Fibroblast of skin of left quadriceps (primary cell): ENCODE results near the gene MYO19.
"Not testable (repeated sequence)": the region's sequence is repeated elsewhere in the genome, so short reads cannot be mapped to it uniquely, and the experiment has no call there.

Experiments used
- DNase-seq, 2 experiments: peaks; one replicate each; pipeline ENCODE4 v3.0.0-alpha.2; 2013; ENCODE audit warnings: low read depth in 2 of 2

The MYO19 gene

GRCh38 chr17:36533935-36534839 is 481 bp downstream of the MYO19 start:
- peak in 1 of 2 experiments; percentile 4 for DNase-seq

GRCh38 chr17:36532435-36532975 is 2.2 kb downstream of the MYO19 start:
- DNase-seq = no peak

- DNase-seq = peak in 1 of 2 experiments; percentile 2
Observed at GRCh38 chr17:36529121-36529520, 5.5 kb downstream of the MYO19 start.

GRCh38 chr17:36527621-36528250 is 6.9 kb downstream of the MYO19 start:
- DNase-seq = no peak

DNA sequence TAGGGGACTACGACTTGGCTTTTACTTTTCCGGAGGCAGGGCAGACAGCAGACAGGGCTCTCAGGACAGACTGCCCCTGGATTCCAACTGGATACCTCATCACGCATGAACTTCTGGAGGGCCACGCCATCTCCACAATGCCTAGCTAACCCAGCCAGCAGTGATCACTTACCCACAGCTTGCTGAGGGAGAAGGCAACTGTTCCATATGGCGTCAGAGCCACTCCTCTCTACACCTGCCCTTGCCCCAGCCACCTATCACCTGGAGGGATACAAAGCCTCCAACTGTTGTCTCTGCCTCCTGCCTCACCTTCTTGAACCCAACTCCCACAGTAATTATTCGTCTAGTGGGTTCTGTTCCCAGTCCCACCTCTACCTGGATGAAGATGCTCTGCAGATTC is 8.8 kb downstream of the MYO19 start:
- no peak for DNase-seq

- no peak for DNase-seq
Observed at GRCh38 chr17:36525113-36525512, 9.6 kb downstream of the MYO19 start.

- DNase-seq = no peak
Observed at GRCh38 chr17:36524428-36524876, 10.2 kb downstream of the MYO19 start.

DNA sequence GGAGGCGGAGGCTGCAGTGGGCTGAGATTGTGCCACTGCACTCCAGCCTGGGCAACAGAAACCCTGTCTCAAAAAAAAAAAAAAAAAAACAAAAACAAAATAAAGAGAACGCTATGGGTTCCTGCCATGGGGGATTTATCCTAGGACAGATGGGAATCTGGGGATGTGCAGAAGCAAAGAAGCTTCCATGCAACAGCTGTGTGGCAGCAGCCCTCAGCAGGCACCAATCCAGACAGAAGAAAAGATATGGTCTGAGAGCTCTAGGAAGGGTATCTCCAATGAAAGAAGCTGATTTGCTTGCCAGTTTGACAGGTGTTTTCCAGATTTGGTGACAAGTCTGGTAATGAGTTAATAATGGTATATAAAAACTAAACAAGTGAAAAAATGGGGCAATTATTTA is 11.6 kb downstream of the MYO19 start:
- DNase-seq = no peak

DNA sequence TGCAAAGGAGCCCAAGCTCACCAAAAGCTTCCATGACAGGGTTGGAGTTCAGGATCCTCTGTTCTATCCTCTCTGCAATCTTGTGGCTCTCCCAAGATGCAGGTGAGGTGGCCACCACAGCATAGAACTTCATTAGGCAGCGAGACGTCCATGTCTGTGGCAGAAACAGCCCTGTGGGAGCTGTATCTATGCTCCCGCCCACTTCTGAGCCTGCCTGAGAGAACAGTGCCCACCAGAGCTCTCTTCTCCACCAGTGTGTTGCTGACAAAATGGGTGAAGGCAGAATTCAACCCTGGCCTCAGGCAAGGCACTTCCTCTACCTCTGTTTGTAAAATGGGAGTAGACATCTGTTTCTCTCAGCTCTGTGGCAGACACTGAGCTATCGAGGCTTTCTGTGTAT is 18.8 kb downstream of the MYO19 start:
- no peak for DNase-seq

GRCh38 chr17:36514856-36515255 is 19.8 kb downstream of the MYO19 start:
- DNase-seq = no peak

DNA sequence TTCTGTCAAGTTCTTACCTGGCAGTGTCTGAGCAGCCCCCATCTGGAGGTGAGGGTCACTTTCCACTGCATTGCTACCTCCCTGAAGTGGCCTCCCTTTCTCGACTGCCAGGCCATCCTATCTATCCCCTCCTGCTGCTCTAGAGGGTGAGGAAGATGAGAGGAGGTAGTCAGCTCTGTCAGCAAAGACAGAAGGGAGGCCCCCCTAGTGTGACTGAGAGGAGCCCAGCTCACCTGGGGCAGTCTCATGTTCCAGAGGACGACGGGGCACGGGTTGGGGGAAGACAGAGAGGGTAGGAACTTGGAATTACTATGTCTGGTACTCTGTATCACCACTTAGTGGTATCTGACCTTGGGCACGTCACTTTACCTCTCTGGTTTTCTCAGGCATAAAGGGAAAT is 22.0 kb downstream of the MYO19 start:
- DNase-seq = no peak

DNA sequence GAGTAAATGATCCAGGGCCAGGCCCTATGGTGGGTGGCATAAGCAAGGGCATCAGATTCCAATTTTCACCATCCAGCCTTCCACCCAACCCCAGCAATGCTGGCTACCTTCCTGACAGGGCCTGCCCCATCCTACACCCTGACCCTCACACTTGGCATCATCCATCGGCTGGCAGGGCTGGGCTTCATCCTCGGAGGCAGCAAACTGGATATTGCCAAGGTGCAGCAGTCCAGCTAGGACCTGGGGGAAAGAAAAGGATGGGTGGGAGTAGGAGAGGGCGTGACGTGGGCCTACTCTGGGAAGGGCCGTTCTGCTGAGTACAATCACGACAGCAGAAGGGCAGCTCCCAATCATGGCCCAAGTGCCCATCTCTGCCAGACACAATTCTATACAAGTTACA is 23.5 kb downstream of the MYO19 start:
- DNase-seq = no peak

DNA sequence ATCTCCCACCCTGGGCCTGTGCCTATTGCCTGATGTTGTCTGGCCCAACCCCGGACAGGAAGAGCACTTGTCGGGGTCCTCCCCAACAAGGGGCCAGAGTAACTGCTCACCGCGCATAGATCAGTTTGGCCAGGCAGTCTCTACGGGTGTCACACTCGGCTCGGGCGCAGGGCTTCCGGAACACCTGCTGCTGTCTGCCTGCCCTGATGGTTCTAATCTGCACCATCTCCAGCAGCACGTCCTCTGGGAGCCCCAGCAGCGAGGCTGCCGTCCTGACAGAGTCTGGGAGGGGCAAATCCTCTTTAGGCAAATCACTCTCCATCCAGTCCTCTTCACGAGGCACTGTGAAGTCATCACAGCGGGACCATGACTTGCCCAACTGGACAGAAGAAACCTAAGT is 24.0 kb downstream of the MYO19 start:
- no peak for DNase-seq

GRCh38 chr17:36509272-36509985 is 25.2 kb downstream of the MYO19 start:
- no peak for DNase-seq

- DNase-seq = not testable (repeated sequence)
Observed at GRCh38 chr17:36508439-36508838, 26.2 kb downstream of the MYO19 start.

DNA sequence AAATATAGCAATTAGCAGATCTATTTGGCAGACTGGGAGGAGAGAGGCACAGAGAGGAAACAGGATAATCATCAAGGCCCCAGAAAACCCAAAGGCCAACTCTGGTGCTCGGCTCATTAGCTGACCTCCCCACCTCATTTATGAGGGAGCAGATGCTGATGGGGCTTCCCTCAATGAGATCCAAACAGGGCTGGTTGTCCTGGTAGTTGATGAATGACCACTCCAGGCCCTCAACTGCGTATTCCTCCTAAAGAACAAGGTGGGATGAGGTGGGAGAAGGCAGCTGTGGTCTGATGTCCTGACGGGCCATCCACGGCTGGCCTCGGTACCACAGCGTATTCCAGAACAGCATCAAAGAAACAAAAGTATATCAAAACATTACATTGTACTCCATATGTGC is 27.4 kb downstream of the MYO19 start:
- no peak for DNase-seq

GRCh38 chr17:36506831-36507230 is 27.8 kb downstream of the MYO19 start:
- DNase-seq = no peak

GRCh38 chr17:36506249-36506826 is 28.3 kb downstream of the MYO19 start:
- no peak for DNase-seq

DNA sequence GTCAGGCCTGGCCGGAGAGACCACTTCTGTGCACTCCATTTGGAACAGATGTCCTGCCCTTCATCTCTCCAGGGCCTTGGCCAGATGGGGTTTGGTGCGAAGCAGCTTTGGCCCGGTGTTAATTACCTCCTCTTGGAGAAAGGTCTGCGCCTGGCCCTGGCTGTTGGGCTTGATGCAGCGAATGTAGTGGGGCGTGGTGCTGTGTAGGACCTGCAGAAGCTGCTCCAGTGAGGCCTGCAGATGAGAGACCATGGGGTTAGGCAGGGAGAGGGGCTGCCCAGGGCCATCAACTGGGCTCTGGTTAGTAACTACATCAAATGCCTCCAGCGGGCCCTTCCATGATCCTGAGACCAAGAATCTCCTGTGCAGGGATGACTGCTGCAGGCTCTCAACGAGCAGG is 29.5 kb downstream of the MYO19 start:
- DNase-seq = no peak

GRCh38 chr17:36504156-36504545 is 30.5 kb downstream of the MYO19 start:
- DNase-seq = no peak

GRCh38 chr17:36503456-36504155 is 31.1 kb downstream of the MYO19 start:
- DNase-seq = no peak
